Epithelial cell of esophagus (primary cell): ENCODE results near the gene SCFD1.
A peak's percentile ranks its signal among the peaks of the same experiment; 100 is the strongest.

ENCODE experiments used
- DNase-seq: peaks from one replicate; pipeline ENCODE4 v3.0.0; 2010; ENCODE audit warnings: low read depth
- H3K4me3 ChIP-seq: 2 replicates; pipeline ENCODE4 v1.5.1; 2011; ENCODE audit warnings: mild to moderate bottlenecking, low read length, control low read depth
- CTCF ChIP-seq: IDR thresholded peaks from 2 replicates; pipeline ENCODE4 v1.5.1; 2011; ENCODE audit warnings: low read depth, mild to moderate bottlenecking, low read length, control low read depth, inconsistent platforms; ENCODE audit not compliant: insufficient read depth; ENCODE audit errors: missing control alignments

SCFD1 gene

GRCh38 chr14:30771595-30771994 lies 149.5 kb downstream of the SCFD1 start:
- DNase-seq, result no peak
- TF ChIP-seq CTCF, result no peak
- no peak overlapping the region for H3K4me3 ChIP-seq

GRCh38 chr14:30779210-30779609 lies 157.1 kb downstream of the SCFD1 start:
- peak; percentile 37 for DNase-seq
- TF ChIP-seq CTCF, result no peak
- no peak overlapping the region for H3K4me3 ChIP-seq
